ENCODE measurements around the gene OPTC.

- TF ChIP-seq CTCF (IDR thresholded peaks at IDR 0.05; ENCODE audit: low read length) (no peak), EZH2 (optimal IDR thresholded peaks at IDR 0.05; ENCODE audit: low read depth, low read length) (no peak)
These were observed 13.3 kb upstream of the OPTC start for GRCh38 chr1:203480525-203481084.
